ENCODE measurements around the gene OR5AU1. TPM values are rescaled to one million over a fixed set of nuclear protein-coding genes. Genes with fewer than 3 reads are reported as not detected.
"Not testable (repeated sequence)": the region's sequence is repeated elsewhere in the genome, so short reads cannot be mapped to it uniquely, and the experiment has no call there.

The OR5AU1 gene
- total RNA-seq, 1 donor = not detected

DNA sequence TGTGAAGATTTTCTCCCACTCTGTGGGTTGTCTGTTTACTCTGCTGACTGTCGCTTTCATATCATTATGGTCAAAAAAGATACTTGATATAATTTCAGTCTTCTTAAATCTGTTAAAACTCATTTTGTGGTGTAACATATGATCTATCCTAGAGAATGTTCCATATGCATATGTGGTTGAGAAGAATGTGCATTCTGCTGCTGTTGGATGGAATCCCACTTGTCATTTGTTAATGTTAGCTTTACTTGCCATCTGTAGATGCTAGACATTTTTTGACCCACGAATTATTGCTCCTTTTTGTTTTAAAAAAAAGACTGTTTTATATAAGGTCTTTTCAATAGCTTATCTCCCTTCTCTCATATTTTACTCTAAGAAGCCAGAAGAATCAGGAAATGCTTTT lies 26.3 kb upstream of the OR5AU1 start:
- H3K4me3 ChIP-seq (ENCODE audit: low read depth, low read length) = no peak overlapping the region
- no peak for TF ChIP-seq CTCF (IDR thresholded peaks at IDR 0.05; ENCODE audit: insufficient read depth, low read length)
- DNase-seq (ENCODE audit: low read depth) = no peak

GRCh38 chr14:21171128-21171527 lies 15.3 kb upstream of the OR5AU1 start:
- DNase-seq (ENCODE audit: low read depth) = no peak
- no peak for TF ChIP-seq CTCF (IDR thresholded peaks at IDR 0.05; ENCODE audit: insufficient read depth, low read length)
- H3K4me3 ChIP-seq (ENCODE audit: low read depth, low read length) = no peak overlapping the region

- H3K4me3 ChIP-seq (ENCODE audit: low read depth, low read length) = no peak overlapping the region
- TF ChIP-seq CTCF (IDR thresholded peaks at IDR 0.05; ENCODE audit: insufficient read depth, low read length) = no peak
- DNase-seq (ENCODE audit: low read depth) = no peak
These were observed 13.7 kb upstream of the OR5AU1 start for GRCh38 chr14:21169573-21169972.

DNA sequence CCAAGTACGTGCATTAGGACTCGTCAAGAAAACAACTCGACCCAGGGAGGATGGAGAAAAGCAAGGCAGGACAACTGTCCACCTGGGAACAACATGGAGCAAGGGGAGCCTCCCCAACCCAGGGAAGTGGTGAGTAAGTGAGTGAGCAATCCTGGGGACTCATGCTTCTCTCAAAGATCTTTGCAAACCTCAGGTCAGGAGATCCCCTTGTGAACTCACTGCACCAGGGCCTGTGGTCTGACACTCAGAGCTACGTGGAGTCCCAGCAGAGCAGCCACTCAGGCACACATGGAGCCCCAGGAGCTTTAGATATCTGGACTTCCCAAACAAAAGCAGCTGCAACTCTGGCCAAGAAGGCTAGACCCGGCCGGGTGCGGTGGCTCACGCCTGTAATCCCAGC lies 12.2 kb upstream of the OR5AU1 start:
- no peak for DNase-seq (ENCODE audit: low read depth)
- no peak overlapping the region for H3K4me3 ChIP-seq (ENCODE audit: low read depth, low read length)
- TF ChIP-seq CTCF (IDR thresholded peaks at IDR 0.05; ENCODE audit: insufficient read depth, low read length) = no peak

GRCh38 chr14:21165670-21166069 lies 9.8 kb upstream of the OR5AU1 start:
- DNase-seq (ENCODE audit: low read depth) = peak; percentile 7
- not testable (repeated sequence) for H3K4me3 ChIP-seq (ENCODE audit: low read depth, low read length)

DNA sequence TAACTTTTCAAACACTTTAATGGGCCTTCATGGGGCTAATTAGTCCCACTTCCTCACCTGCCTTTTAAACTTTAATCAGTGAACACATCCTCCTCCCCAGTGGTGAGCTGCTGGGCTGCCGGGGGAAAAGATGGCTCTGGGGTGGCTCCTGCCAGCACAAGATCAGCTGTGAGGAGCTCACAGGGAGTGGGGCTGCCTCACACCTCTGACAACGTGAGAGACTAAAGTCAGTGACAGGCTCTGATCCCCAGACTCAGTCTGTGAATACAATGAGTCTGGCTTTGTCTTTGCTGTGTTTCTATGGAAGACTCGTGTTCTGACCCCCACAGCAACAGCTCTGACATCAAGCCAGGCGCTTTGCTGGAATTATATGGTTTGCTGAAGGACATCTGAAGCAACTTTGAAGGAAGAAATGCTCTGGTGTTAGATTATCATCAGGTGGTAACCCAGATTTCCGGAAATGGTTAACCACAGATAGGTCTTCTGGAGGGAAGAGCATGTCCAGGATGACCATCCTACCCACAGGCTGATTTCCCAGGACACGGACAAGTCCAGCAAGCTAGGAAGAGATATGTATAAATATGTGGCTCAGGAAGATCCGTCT lies 9.2 kb upstream of the OR5AU1 start:
- H3K4me3 ChIP-seq (ENCODE audit: low read depth, low read length); DNase-seq (ENCODE audit: low read depth): not testable (repeated sequence)

DNA sequence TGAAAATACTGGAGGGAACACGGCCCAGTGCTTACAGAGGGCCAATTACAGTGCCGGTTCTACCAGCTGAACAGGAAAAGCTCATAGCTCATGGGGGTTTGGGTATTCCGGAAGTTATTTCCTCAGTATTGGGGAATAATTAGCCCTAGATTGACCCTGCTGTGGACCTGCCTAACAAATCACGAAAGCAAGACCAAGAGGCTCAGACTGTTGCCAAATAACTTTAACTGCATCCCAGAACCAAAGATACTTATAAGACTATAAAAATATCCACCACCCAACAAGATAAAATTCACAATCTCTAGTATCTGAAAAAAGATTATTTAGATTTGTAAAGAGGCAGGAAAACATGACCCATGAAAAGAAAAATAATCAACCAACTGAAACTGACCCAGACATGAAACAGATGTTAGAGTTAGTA lies 8.0 kb upstream of the OR5AU1 start:
- no peak for DNase-seq (ENCODE audit: low read depth)
- H3K4me3 ChIP-seq (ENCODE audit: low read depth, low read length) = no peak overlapping the region
- no peak for TF ChIP-seq CTCF (IDR thresholded peaks at IDR 0.05; ENCODE audit: insufficient read depth, low read length)

- no peak for TF ChIP-seq CTCF (IDR thresholded peaks at IDR 0.05; ENCODE audit: insufficient read depth, low read length)
- no peak for DNase-seq (ENCODE audit: low read depth)
- no peak overlapping the region for H3K4me3 ChIP-seq (ENCODE audit: low read depth, low read length)
These were observed 6.2 kb upstream of the OR5AU1 start for GRCh38 chr14:21162081-21162480.

All from fibroblast of the aortic adventitia (primary cell).